Memory B cell (primary cell): ENCODE results near the gene FRRS1.

Experiments
- ATAC-seq: fragments of 150-1000 bp; cut with Tn5 transposase; 2 replicates; pipeline ENCODE4 v1.10.0; 2021; ENCODE audit warnings: low read depth, mild to moderate bottlenecking, moderate library complexity
- DNase-seq, 2 donors: peaks; one replicate each; pipeline ENCODE4 v3.0.0; 2022; ENCODE audit warnings: low spot score in 2 of 2
- H3K27ac Mint-ChIP-seq: one replicate; pipeline ENCODE4 v1.8.0; 2022; ENCODE audit warnings: mild to moderate bottlenecking, moderate library complexity, mixed read lengths
- H3K27me3 Mint-ChIP-seq: one replicate; pipeline ENCODE4 v1.8.0; 2022; ENCODE audit warnings: mixed read lengths
- H3K36me3 Mint-ChIP-seq: one replicate; pipeline ENCODE4 v1.8.0; 2022; ENCODE audit warnings: mild to moderate bottlenecking, mixed read lengths
- H3K4me1 Mint-ChIP-seq: one replicate; pipeline ENCODE4 v1.8.0; 2022; ENCODE audit warnings: mixed read lengths
- H3K4me3 Mint-ChIP-seq: one replicate; pipeline ENCODE4 v1.8.0; 2022; ENCODE audit warnings: mild to moderate bottlenecking, moderate library complexity, mixed read lengths
- H3K9me3 Mint-ChIP-seq: one replicate; pipeline ENCODE4 v1.8.0; 2022; ENCODE audit warnings: mixed read lengths

The FRRS1 gene

GRCh38 chr1:99700020-99700419 lies 66.4 kb downstream of the FRRS1 start:
- H3K36me3 Mint-ChIP-seq, result peaks cover 1% of the 10 kb centered on the region
- H3K27me3 Mint-ChIP-seq, result peaks cover 7% of the 10 kb centered on the region
- H3K4me1 Mint-ChIP-seq, result peaks cover 6% of the 10 kb centered on the region
- no peak for ATAC-seq
- H3K4me3 Mint-ChIP-seq, result no peak overlapping the region
- H3K9me3 Mint-ChIP-seq, result no peaks in the 10 kb centered on the region
- no peak overlapping the region for H3K27ac Mint-ChIP-seq
- DNase-seq, result no peak

DNA sequence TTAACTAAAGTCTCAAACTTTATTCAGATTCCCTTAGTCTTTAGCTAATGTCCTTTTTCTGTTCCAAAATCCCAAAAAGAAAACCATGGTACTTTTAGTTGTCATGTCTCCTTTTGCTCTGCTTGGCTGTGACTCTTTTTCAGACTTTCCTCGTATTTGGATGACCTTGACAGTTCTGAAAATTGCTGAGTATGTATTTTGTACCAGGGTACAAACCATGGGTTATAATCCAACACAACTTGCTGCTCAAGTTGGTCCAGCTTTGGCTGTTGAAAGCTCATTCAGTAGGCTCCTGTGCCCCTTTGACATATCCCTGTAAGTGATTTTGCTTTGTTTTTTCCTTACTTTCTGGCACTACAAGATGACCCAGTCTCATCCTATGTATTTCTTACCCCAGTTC lies 68.9 kb downstream of the FRRS1 start:
- H3K4me1 Mint-ChIP-seq, result no peaks in the 10 kb centered on the region
- H3K27ac Mint-ChIP-seq, result no peak overlapping the region
- H3K4me3 Mint-ChIP-seq, result no peak overlapping the region
- no peaks in the 10 kb centered on the region for H3K9me3 Mint-ChIP-seq
- peaks cover 9% of the 10 kb centered on the region for H3K27me3 Mint-ChIP-seq
- H3K36me3 Mint-ChIP-seq, result no peaks in the 10 kb centered on the region
- DNase-seq, result no peak
- no peak for ATAC-seq

GRCh38 chr1:99696616-99697015 lies 69.8 kb downstream of the FRRS1 start:
- no peak for DNase-seq
- Mint-ChIP-seq H3K9me3 (no peaks in the 10 kb centered on the region), H3K27me3 (peaks cover 9% of the 10 kb centered on the region), H3K27ac (no peak overlapping the region), H3K4me3 (no peak overlapping the region), H3K4me1 (no peaks in the 10 kb centered on the region), H3K36me3 (no peaks in the 10 kb centered on the region)
- ATAC-seq, result no peak

DNA sequence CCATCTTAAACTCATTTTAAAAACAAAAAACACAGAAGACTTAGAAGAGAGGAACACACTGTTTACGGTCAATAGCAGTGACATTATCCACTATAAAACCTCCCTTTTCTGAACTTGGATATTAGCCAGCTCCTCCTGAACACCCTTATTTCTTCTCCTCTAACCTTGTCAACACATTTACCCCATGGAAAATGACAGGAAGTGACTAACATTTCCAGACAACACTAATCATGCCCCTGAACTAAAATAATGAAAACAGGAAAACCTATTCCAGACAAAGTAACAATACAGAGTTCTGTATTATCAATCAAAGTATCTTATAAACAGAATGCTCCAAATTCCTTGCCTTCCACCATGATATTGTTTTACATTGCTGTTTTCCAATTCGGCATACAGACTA lies 75.3 kb downstream of the FRRS1 start:
- H3K27me3 Mint-ChIP-seq, result peaks cover 2% of the 10 kb centered on the region
- no peak for ATAC-seq
- H3K27ac Mint-ChIP-seq, result no peak overlapping the region
- no peak for DNase-seq
- H3K36me3 Mint-ChIP-seq, result no peaks in the 10 kb centered on the region
- no peaks in the 10 kb centered on the region for H3K9me3 Mint-ChIP-seq
- no peaks in the 10 kb centered on the region for H3K4me1 Mint-ChIP-seq
- no peak overlapping the region for H3K4me3 Mint-ChIP-seq

GRCh38 chr1:99685516-99686180 lies 80.8 kb downstream of the FRRS1 start:
- DNase-seq (peak; percentile 3 to 27), ATAC-seq (peak; percentile 76)
- Mint-ChIP-seq H3K27ac (no peak overlapping the region), H3K9me3 (no peaks in the 10 kb centered on the region), H3K4me3 (no peak overlapping the region), H3K36me3 (no peaks in the 10 kb centered on the region), H3K27me3 (peaks cover 2% of the 10 kb centered on the region), H3K4me1 (peaks cover 4% of the 10 kb centered on the region)

DNA sequence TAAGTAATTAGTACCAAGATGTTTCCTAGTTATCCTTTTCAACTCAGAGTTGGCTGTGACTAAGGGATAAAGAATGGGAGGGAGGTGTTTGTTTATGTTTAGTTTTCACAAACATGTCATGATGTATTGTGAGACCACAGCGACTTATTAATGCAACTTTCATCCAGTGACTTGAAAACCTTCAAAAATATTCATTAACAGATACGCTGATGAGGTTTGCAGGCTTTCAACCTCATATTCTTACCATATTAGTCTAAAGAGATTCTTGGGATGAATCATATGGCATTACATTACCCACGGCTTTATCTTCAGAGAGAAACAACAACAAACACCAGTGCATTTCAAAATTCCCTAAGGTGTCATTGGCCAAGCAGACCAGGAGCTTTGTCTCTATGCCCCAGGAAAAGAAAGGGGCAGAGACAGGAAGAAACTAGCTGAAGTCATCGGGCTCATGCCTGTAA lies 84.1 kb downstream of the FRRS1 start:
- Mint-ChIP-seq H3K9me3 (no peaks in the 10 kb centered on the region), H3K4me1 (peaks cover 4% of the 10 kb centered on the region), H3K27ac (no peak overlapping the region), H3K4me3 (no peak overlapping the region), H3K27me3 (peaks cover 2% of the 10 kb centered on the region), H3K36me3 (no peaks in the 10 kb centered on the region)
- no peak for ATAC-seq
- no peak for DNase-seq

GRCh38 chr1:99681583-99681982 lies 84.9 kb downstream of the FRRS1 start:
- Mint-ChIP-seq H3K27me3 (peaks cover 2% of the 10 kb centered on the region), H3K4me1 (peaks cover 4% of the 10 kb centered on the region), H3K27ac (no peak overlapping the region), H3K9me3 (no peaks in the 10 kb centered on the region), H3K36me3 (no peaks in the 10 kb centered on the region), H3K4me3 (no peak overlapping the region)
- ATAC-seq, result no peak
- no peak for DNase-seq

GRCh38 chr1:99680270-99680669 lies 86.2 kb downstream of the FRRS1 start:
- Mint-ChIP-seq H3K9me3 (no peaks in the 10 kb centered on the region), H3K36me3 (no peaks in the 10 kb centered on the region), H3K27ac (no peak overlapping the region), H3K27me3 (peaks cover 2% of the 10 kb centered on the region), H3K4me3 (no peak overlapping the region), H3K4me1 (no peaks in the 10 kb centered on the region)
- ATAC-seq, result no peak
- no peak for DNase-seq

DNA sequence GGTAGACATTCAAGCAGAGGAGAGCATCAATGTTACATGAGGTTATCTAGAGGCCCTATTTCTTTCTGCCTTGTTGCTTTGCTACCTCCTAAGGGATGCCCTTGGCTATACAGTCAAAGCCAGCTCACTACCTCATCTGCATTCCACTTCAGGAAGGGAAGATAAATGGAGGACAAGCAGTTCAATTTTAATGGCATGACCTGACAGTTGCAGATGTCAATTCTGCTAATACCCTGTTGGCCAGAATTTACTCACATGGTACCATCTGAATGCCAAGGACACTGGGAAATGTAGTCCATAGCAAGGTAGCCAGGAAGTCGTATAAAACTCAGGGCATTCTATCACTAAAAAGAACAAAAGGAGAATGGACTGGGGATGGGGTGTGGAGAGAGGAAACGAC lies 89.0 kb downstream of the FRRS1 start:
- peaks cover 5% of the 10 kb centered on the region for H3K27me3 Mint-ChIP-seq
- no peak overlapping the region for H3K27ac Mint-ChIP-seq
- H3K4me1 Mint-ChIP-seq, result no peaks in the 10 kb centered on the region
- ATAC-seq, result no peak
- H3K36me3 Mint-ChIP-seq, result no peaks in the 10 kb centered on the region
- no peak overlapping the region for H3K4me3 Mint-ChIP-seq
- no peaks in the 10 kb centered on the region for H3K9me3 Mint-ChIP-seq
- DNase-seq, result no peak

- no peaks in the 10 kb centered on the region for H3K4me1 Mint-ChIP-seq
- no peak overlapping the region for H3K27ac Mint-ChIP-seq
- no peak overlapping the region for H3K4me3 Mint-ChIP-seq
- DNase-seq (no peak), ATAC-seq (no peak)
- peaks cover 8% of the 10 kb centered on the region for H3K27me3 Mint-ChIP-seq
- no peaks in the 10 kb centered on the region for H3K9me3 Mint-ChIP-seq
- no peaks in the 10 kb centered on the region for H3K36me3 Mint-ChIP-seq
These were observed 89.6 kb downstream of the FRRS1 start for GRCh38 chr1:99676876-99677275.

- Mint-ChIP-seq H3K9me3 (no peaks in the 10 kb centered on the region), H3K27ac (no peak overlapping the region), H3K27me3 (peaks cover 8% of the 10 kb centered on the region), H3K4me3 (no peak overlapping the region), H3K36me3 (no peaks in the 10 kb centered on the region), H3K4me1 (no peaks in the 10 kb centered on the region)
- DNase-seq (no peak), ATAC-seq (no peak)
These were observed 90.4 kb downstream of the FRRS1 start for GRCh38 chr1:99675994-99676393.

DNA sequence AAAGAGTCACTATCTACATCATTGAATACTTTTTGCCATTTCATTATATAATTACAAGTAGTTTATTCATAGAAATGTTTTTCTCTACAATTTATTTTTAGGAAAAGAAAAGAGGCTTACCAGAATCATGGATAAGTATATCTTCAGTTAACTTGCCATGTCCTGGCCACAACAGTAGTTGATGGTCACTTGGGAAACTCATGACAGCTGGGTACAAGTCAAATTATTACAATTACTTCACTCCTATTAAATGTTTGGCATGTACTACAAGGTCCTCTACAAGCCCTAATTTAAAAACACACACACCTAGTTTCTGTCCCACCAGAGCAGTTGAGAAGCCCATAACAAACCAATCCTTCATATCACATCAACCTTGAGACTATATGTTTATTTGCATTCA lies 91.1 kb downstream of the FRRS1 start:
- no peak overlapping the region for H3K27ac Mint-ChIP-seq
- no peaks in the 10 kb centered on the region for H3K4me1 Mint-ChIP-seq
- no peaks in the 10 kb centered on the region for H3K36me3 Mint-ChIP-seq
- no peak overlapping the region for H3K4me3 Mint-ChIP-seq
- ATAC-seq, result no peak
- DNase-seq, result no peak
- peaks cover 8% of the 10 kb centered on the region for H3K27me3 Mint-ChIP-seq
- no peaks in the 10 kb centered on the region for H3K9me3 Mint-ChIP-seq

DNA sequence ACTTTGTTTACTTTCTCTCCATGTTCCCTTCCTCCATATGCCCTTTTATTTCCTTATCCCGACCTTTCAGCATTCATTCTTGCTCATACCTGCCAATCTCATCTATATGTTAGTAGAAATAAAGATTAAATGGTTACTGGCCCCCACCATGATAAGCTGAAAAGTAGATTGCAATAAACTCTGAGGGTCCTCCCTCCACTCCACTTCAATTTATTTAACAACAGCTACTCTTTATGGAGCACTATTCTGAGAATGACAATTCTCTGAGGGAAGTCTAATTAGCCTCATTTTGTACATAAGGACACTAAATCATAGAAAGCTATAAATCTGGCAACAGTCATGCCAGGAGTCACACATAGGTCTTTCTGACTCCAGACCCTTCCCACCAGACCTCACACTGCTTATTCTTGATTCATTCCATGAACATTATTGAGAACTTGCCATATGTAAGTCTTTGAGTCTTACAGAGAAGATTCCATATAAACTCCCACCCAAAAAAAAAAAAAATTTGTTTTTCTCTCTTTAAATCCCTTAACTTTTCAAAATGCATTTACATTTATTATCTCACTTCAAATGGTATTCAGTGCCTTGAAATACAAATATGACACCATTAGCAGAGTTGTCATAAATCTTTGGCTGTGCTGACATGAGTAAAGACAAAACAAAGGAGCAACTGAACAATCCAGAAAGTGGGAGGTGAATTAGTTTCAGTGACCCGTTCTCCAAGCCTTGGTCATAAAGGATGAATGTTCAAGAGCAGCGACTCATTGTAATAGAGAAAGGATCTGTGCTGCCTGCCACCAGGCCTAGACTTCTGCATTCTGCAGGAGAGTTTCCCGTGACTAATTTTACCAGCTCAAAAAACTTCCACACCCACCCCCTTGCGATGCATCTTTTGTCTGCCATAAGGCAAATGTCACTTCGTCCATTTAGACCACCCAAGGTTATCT lies 92.0 kb downstream of the FRRS1 start:
- H3K27me3 Mint-ChIP-seq, result peaks cover 9% of the 10 kb centered on the region
- no peaks in the 10 kb centered on the region for H3K4me1 Mint-ChIP-seq
- no peaks in the 10 kb centered on the region for H3K9me3 Mint-ChIP-seq
- ATAC-seq, result no peak
- DNase-seq, result no peak
- no peak overlapping the region for H3K4me3 Mint-ChIP-seq
- H3K27ac Mint-ChIP-seq, result no peak overlapping the region
- H3K36me3 Mint-ChIP-seq, result no peaks in the 10 kb centered on the region

GRCh38 chr1:99673315-99673714 lies 93.1 kb downstream of the FRRS1 start:
- ATAC-seq (no peak), DNase-seq (no peak)
- Mint-ChIP-seq H3K27me3 (peaks cover 11% of the 10 kb centered on the region), H3K4me3 (no peak overlapping the region), H3K27ac (no peak overlapping the region), H3K4me1 (no peaks in the 10 kb centered on the region), H3K9me3 (no peaks in the 10 kb centered on the region), H3K36me3 (no peaks in the 10 kb centered on the region)
